Measurements from ENCODE around the gene DNAAF5.

DNAAF5 gene

DNA sequence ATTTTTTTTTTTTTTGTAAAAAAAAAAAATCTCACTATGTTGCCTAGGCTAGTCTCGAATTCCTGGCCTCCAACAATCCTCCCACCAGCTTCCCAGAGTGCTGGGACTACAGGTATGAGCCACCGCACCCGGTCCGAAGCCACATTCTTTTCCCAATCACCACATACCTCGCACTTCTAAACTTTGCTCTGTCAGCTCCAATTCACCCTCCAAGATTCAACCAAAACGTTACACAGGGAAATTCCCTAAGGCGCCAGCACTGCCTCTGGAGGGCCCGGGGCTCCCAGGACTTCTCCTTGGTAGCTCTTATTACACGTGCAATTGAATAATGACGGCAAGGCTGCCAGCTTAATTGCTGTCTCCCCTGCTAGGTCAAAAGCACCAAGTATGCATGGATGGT is 10.3 kb upstream of the DNAAF5 start:
- H3K4me3 ChIP-seq (ENCODE audit: low read length in 2 of 2): no peak overlapping the region
- H3K18ac ChIP-seq (ENCODE audit: low read length): no peak overlapping the region
- no peak overlapping the region for H4K8ac ChIP-seq (ENCODE audit: low read depth, low read length)
- no peak overlapping the region for H4K91ac ChIP-seq (ENCODE audit: low read depth, low read length, poor library complexity)
- no peak overlapping the region for H2BK12ac ChIP-seq (ENCODE audit: low read length)
- no peak overlapping the region for H2BK5ac ChIP-seq (ENCODE audit: low read length)
- H3K4me1 ChIP-seq (ENCODE audit: control insufficient read depth in 2 of 2, insufficient read depth in 1 of 2, low read depth in 1 of 2, low read length in 2 of 2): peaks cover 0 to 5% of the 10 kb centered on the region in 2 donors
- no peaks in the 10 kb centered on the region for H3K36me3 ChIP-seq (replicated peaks in 1 of 2; ENCODE audit: control insufficient read depth in 2 of 2, insufficient read depth in 2 of 2, low read length in 2 of 2)
- WGBS, 2 donors (ENCODE audit: extremely low coverage in 2 of 2, insufficient read length in 2 of 2, insufficient replicate concordance in 1 of 2): no CpG with 5 or more reads among the region's 10 CpGs
- peaks cover 0 to 2% of the 10 kb centered on the region in 2 donors for H3K9me3 ChIP-seq (replicated peaks in 1 of 2; ENCODE audit: control insufficient read depth in 2 of 2, insufficient read depth in 1 of 2, low read depth in 1 of 2, low read length in 2 of 2)
- no peak overlapping the region for H3K27ac ChIP-seq (replicated peaks; ENCODE audit: low read length)
- H2BK15ac ChIP-seq (ENCODE audit: low read length): no peak overlapping the region
- no peak overlapping the region for H3K9ac ChIP-seq (ENCODE audit: low read depth, low read length, poor library complexity)
- no peak for DNase-seq (ENCODE audit: low spot score)
- peaks cover 1% of the 10 kb centered on the region for H3K79me1 ChIP-seq (ENCODE audit: low read depth, low read length)
- no peak overlapping the region for H3K23ac ChIP-seq (ENCODE audit: low read depth, low read length, poor library complexity)
- no peak overlapping the region for H2AK5ac ChIP-seq (ENCODE audit: low read depth, low read length)
- no peak overlapping the region for H3K4me2 ChIP-seq (ENCODE audit: insufficient read depth, low read length, poor library complexity, severe bottlenecking)
- no peak overlapping the region for H2BK120ac ChIP-seq (ENCODE audit: low read depth, low read length)
- H2AFZ ChIP-seq (ENCODE audit: low read length): no peak overlapping the region
- H3K27me3 ChIP-seq (ENCODE audit: control insufficient read depth in 3 of 3, insufficient read depth in 3 of 3, low read depth in 1 of 3, low read length in 3 of 3): peaks cover 0 to 3% (median 0%) of the 10 kb centered on the region in 3 experiments
- no peak overlapping the region for H3K4ac ChIP-seq (ENCODE audit: low read length)
- no peak overlapping the region for H3K14ac ChIP-seq (ENCODE audit: low read length)

- Histone ChIP-seq H3K27ac (replicated peaks; ENCODE audit: low read length) (no peak overlapping the region), H3K4me2 (ENCODE audit: insufficient read depth, low read length, poor library complexity, severe bottlenecking) (no peak overlapping the region), H2AFZ (ENCODE audit: low read length) (no peak overlapping the region), H2BK5ac (ENCODE audit: low read length) (no peak overlapping the region), H3K18ac (ENCODE audit: low read length) (peak overlapping the region; percentile 8), H3K79me1 (ENCODE audit: low read depth, low read length) (peaks cover 1% of the 10 kb centered on the region), H3K36me3 (replicated peaks in 1 of 2; ENCODE audit: control insufficient read depth in 2 of 2, insufficient read depth in 2 of 2, low read length in 2 of 2) (no peaks in the 10 kb centered on the region), H2BK12ac (ENCODE audit: low read length) (no peak overlapping the region), H2AK5ac (ENCODE audit: low read depth, low read length) (no peak overlapping the region), H3K9me3 (replicated peaks in 1 of 2; ENCODE audit: control insufficient read depth in 2 of 2, insufficient read depth in 1 of 2, low read depth in 1 of 2, low read length in 2 of 2) (peaks cover 0 to 2% of the 10 kb centered on the region in 2 donors), H3K14ac (ENCODE audit: low read length) (no peak overlapping the region), H2BK120ac (ENCODE audit: low read depth, low read length) (no peak overlapping the region), H4K91ac (ENCODE audit: low read depth, low read length, poor library complexity) (no peak overlapping the region), H4K8ac (ENCODE audit: low read depth, low read length) (no peak overlapping the region), H3K27me3 (ENCODE audit: control insufficient read depth in 3 of 3, insufficient read depth in 3 of 3, low read depth in 1 of 3, low read length in 3 of 3) (peaks cover 0 to 3% (median 0%) of the 10 kb centered on the region in 3 experiments), H3K23ac (ENCODE audit: low read depth, low read length, poor library complexity) (no peak overlapping the region), H3K4me1 (ENCODE audit: control insufficient read depth in 2 of 2, insufficient read depth in 1 of 2, low read depth in 1 of 2, low read length in 2 of 2) (peaks cover 0 to 5% of the 10 kb centered on the region in 2 donors), H3K4me3 (ENCODE audit: low read length in 2 of 2) (no peak overlapping the region), H2BK15ac (ENCODE audit: low read length) (no peak overlapping the region), H3K4ac (ENCODE audit: low read length) (no peak overlapping the region), H3K9ac (ENCODE audit: low read depth, low read length, poor library complexity) (peak overlapping the region; percentile 54)
- DNase-seq (ENCODE audit: low spot score): no peak
- no CpG with 5 or more reads among the region's 11 CpGs for WGBS, 2 donors (ENCODE audit: extremely low coverage in 2 of 2, insufficient read length in 2 of 2, insufficient replicate concordance in 1 of 2)
Observed at GRCh38 chr7:716636-717035, 9.9 kb upstream of the DNAAF5 start.

- no peak overlapping the region for H3K14ac ChIP-seq (ENCODE audit: low read length)
- WGBS, 2 donors (ENCODE audit: extremely low coverage in 2 of 2, insufficient read length in 2 of 2, insufficient replicate concordance in 1 of 2): no CpG with 5 or more reads among the region's 5 CpGs
- H3K36me3 ChIP-seq (replicated peaks in 1 of 2; ENCODE audit: control insufficient read depth in 2 of 2, insufficient read depth in 2 of 2, low read length in 2 of 2): peaks cover 0 to 5% of the 10 kb centered on the region in 2 donors
- H3K79me1 ChIP-seq (ENCODE audit: low read depth, low read length): peaks cover 1% of the 10 kb centered on the region
- H3K4ac ChIP-seq (ENCODE audit: low read length): no peak overlapping the region
- H3K23ac ChIP-seq (ENCODE audit: low read depth, low read length, poor library complexity): no peak overlapping the region
- H3K4me2 ChIP-seq (ENCODE audit: insufficient read depth, low read length, poor library complexity, severe bottlenecking): no peak overlapping the region
- no peak overlapping the region for H2AFZ ChIP-seq (ENCODE audit: low read length)
- H3K18ac ChIP-seq (ENCODE audit: low read length): no peak overlapping the region
- H2BK120ac ChIP-seq (ENCODE audit: low read depth, low read length): no peak overlapping the region
- no peak overlapping the region for H3K27ac ChIP-seq (replicated peaks; ENCODE audit: low read length)
- H2BK15ac ChIP-seq (ENCODE audit: low read length): no peak overlapping the region
- H3K4me3 ChIP-seq (ENCODE audit: low read length in 2 of 2): no peak overlapping the region
- H4K91ac ChIP-seq (ENCODE audit: low read depth, low read length, poor library complexity): no peak overlapping the region
- H2BK5ac ChIP-seq (ENCODE audit: low read length): no peak overlapping the region
- no peaks in the 10 kb centered on the region for H3K27me3 ChIP-seq (ENCODE audit: control insufficient read depth in 3 of 3, insufficient read depth in 3 of 3, low read depth in 1 of 3, low read length in 3 of 3)
- H3K9me3 ChIP-seq (replicated peaks in 1 of 2; ENCODE audit: control insufficient read depth in 2 of 2, insufficient read depth in 1 of 2, low read depth in 1 of 2, low read length in 2 of 2): peaks cover 5 to 7% of the 10 kb centered on the region in 2 donors
- H2BK12ac ChIP-seq (ENCODE audit: low read length): no peak overlapping the region
- DNase-seq (ENCODE audit: low spot score): no peak
- no peak overlapping the region for H2AK5ac ChIP-seq (ENCODE audit: low read depth, low read length)
- H3K4me1 ChIP-seq (ENCODE audit: control insufficient read depth in 2 of 2, insufficient read depth in 1 of 2, low read depth in 1 of 2, low read length in 2 of 2): peaks cover 5 to 6% of the 10 kb centered on the region in 2 donors
- no peak overlapping the region for H4K8ac ChIP-seq (ENCODE audit: low read depth, low read length)
- H3K9ac ChIP-seq (ENCODE audit: low read depth, low read length, poor library complexity): no peak overlapping the region
Observed at GRCh38 chr7:721619-722248, 4.8 kb upstream of the DNAAF5 start.

GRCh38 chr7:723541-723940 is 3.0 kb upstream of the DNAAF5 start:
- Histone ChIP-seq H3K4ac (ENCODE audit: low read length) (no peak overlapping the region), H2AFZ (ENCODE audit: low read length) (no peak overlapping the region), H2BK5ac (ENCODE audit: low read length) (no peak overlapping the region), H3K4me1 (ENCODE audit: control insufficient read depth in 2 of 2, insufficient read depth in 1 of 2, low read depth in 1 of 2, low read length in 2 of 2) (peaks cover 12 to 13% of the 10 kb centered on the region in 2 donors), H2BK15ac (ENCODE audit: low read length) (no peak overlapping the region), H3K4me3 (ENCODE audit: low read length in 2 of 2) (no peak overlapping the region), H4K91ac (ENCODE audit: low read depth, low read length, poor library complexity) (no peak overlapping the region), H3K9ac (ENCODE audit: low read depth, low read length, poor library complexity) (peak overlapping the region; percentile 9), H3K18ac (ENCODE audit: low read length) (no peak overlapping the region), H4K8ac (ENCODE audit: low read depth, low read length) (no peak overlapping the region), H2BK120ac (ENCODE audit: low read depth, low read length) (no peak overlapping the region), H3K4me2 (ENCODE audit: insufficient read depth, low read length, poor library complexity, severe bottlenecking) (no peak overlapping the region), H3K14ac (ENCODE audit: low read length) (no peak overlapping the region), H3K79me1 (ENCODE audit: low read depth, low read length) (peaks cover 12% of the 10 kb centered on the region), H2AK5ac (ENCODE audit: low read depth, low read length) (peak overlapping the region; percentile 33), H3K27ac (replicated peaks; ENCODE audit: low read length) (no peak overlapping the region), H3K23ac (ENCODE audit: low read depth, low read length, poor library complexity) (no peak overlapping the region), H3K36me3 (replicated peaks in 1 of 2; ENCODE audit: control insufficient read depth in 2 of 2, insufficient read depth in 2 of 2, low read length in 2 of 2) (peaks cover 3 to 5% of the 10 kb centered on the region in 2 donors), H3K9me3 (replicated peaks in 1 of 2; ENCODE audit: control insufficient read depth in 2 of 2, insufficient read depth in 1 of 2, low read depth in 1 of 2, low read length in 2 of 2) (peaks cover 5 to 7% of the 10 kb centered on the region in 2 donors), H2BK12ac (ENCODE audit: low read length) (no peak overlapping the region), H3K27me3 (ENCODE audit: control insufficient read depth in 3 of 3, insufficient read depth in 3 of 3, low read depth in 1 of 3, low read length in 3 of 3) (no peaks in the 10 kb centered on the region)
- WGBS, 2 donors (ENCODE audit: extremely low coverage in 2 of 2, insufficient read length in 2 of 2, insufficient replicate concordance in 1 of 2): no CpG with 5 or more reads among the region's 9 CpGs
- DNase-seq (ENCODE audit: low spot score): no peak

Measured in neuronal stem cell (in vitro differentiated cells).